OCI-LY7 (cell line): ENCODE data around the gene PHRF1. TPM values are rescaled to one million over a fixed set of nuclear protein-coding genes. Genes with fewer than 3 reads are reported as not detected.

Experiments
- BruUV-seq: library from RNA; stranded (reverse); fragments of 400-500 nt; replicated peaks from 2 replicates; lab custom pipeline; 2021; lab: Mats Ljungman, UMichigan
- CTCF ChIA-PET: fragments of 300-600 bp; sonication (Branson Sonifier 250); formaldehyde crosslinking; loops from one replicate; lab custom pipeline; 2022; ENCODE audit warnings: antibody characterized with exemption; ENCODE audit not compliant: unreplicated experiment; lab: Charles Lee
- POLR2A ChIA-PET: fragments of 300-600 bp; sonication (Branson Sonifier 250); formaldehyde crosslinking; loops from one replicate; lab custom pipeline; 2022; ENCODE audit warnings: antibody characterized with exemption; lab: Charles Lee
- DNase-seq: peaks from one replicate; pipeline ENCODE4 v3.0.0-alpha.2; 2015; ENCODE audit warnings: low spot score
- H2AFZ ChIP-seq: fragments of 200-600 bp; sonication (generic), shearing (Covaris generic); 2 replicates; pipeline ENCODE4 v1.6.1; 2014; ENCODE audit warnings: mild to moderate bottlenecking, antibody characterized with exemption, low read length, moderate library complexity
- H3K27ac ChIP-seq: fragments of 200-600 bp; sonication (generic); 2 replicates; pipeline ENCODE4 v1.5.1; 2014; ENCODE audit warnings: mixed run types, low read depth, mild to moderate bottlenecking, moderate library complexity, low read length, inconsistent platforms; ENCODE audit not compliant: poor library complexity, severe bottlenecking
- H3K36me3 ChIP-seq: fragments of 200-600 bp; sonication (generic); 2 replicates; pipeline ENCODE4 v1.6.1; 2014; ENCODE audit warnings: mild to moderate bottlenecking, antibody characterized with exemption, low read length, moderate library complexity, mixed read lengths; ENCODE audit not compliant: insufficient read depth
- H3K4me1 ChIP-seq: fragments of 200-600 bp; sonication (generic); 2 replicates; pipeline ENCODE4 v1.5.1; 2014; ENCODE audit warnings: mild to moderate bottlenecking, low read length; ENCODE audit not compliant: insufficient read depth, poor library complexity, severe bottlenecking
- H3K4me2 ChIP-seq: fragments of 200-600 bp; sonication (generic); 2 replicates; pipeline ENCODE4 v1.6.1; 2014; ENCODE audit warnings: mild to moderate bottlenecking, low read length
- H3K4me3 ChIP-seq: fragments of 200-600 bp; sonication (generic); 2 replicates; pipeline ENCODE4 v1.5.1; 2014; ENCODE audit warnings: mild to moderate bottlenecking, low read depth, low read length; ENCODE audit not compliant: poor library complexity, severe bottlenecking
- H3K79me2 ChIP-seq: fragments of 200-600 bp; sonication (generic); 2 replicates; pipeline ENCODE4 v1.6.1; 2016; ENCODE audit warnings: low read depth, mild to moderate bottlenecking, low read length, moderate library complexity, mixed read lengths; ENCODE audit not compliant: insufficient read depth
- H3K9me2 ChIP-seq: fragments of 200-600 bp; sonication (generic); 2 replicates; pipeline ENCODE4 v1.6.1; 2016; ENCODE audit warnings: mild to moderate bottlenecking, low read length, mixed read lengths; ENCODE audit not compliant: insufficient read depth
- H3K9me3 ChIP-seq: fragments of 200-600 bp; sonication (generic); 2 replicates; pipeline ENCODE4 v1.6.1; 2014; ENCODE audit warnings: mild to moderate bottlenecking, mixed run types, low read length, mixed read lengths
- H4K20me1 ChIP-seq: fragments of 200-600 bp; sonication (generic); 2 replicates; pipeline ENCODE4 v1.6.1; 2014; ENCODE audit warnings: mild to moderate bottlenecking, antibody characterized with exemption, low read length, moderate library complexity, mixed read lengths; ENCODE audit not compliant: insufficient read depth
- CTCF ChIP-seq: fragments of 200-600 bp; sonication (generic); conservative IDR thresholded peaks from 2 replicates; pipeline ENCODE4 v1.5.1; 2014; ENCODE audit warnings: mild to moderate bottlenecking, antibody characterized with exemption, low read length, moderate library complexity, mixed read lengths
- EZH2phosphoT487 ChIP-seq: fragments of 200-600 bp; sonication (generic); IDR thresholded peaks from 2 replicates; pipeline ENCODE4 v1.6.1; 2018; ENCODE audit warnings: low read depth, borderline replicate concordance, mild to moderate bottlenecking, mixed run types, antibody characterized with exemption, low read length, moderate library complexity, mixed read lengths
- intact Hi-C: fragments of 100-400 bp; cut with micrococcal nuclease; formaldehyde crosslinking; loops from one replicate; pipeline ENCODE4 v1.10.0; 2022; ENCODE audit not compliant: unreplicated experiment
- total RNA-seq, 2 experiments: library from RNA; depleted of rRNA in 1 of 2; stranded (reverse); fragments of >200 nt in 1 of 2; shearing (Covaris generic) in 1 of 2; gene quantifications; 2 replicates each; pipeline ENCODE4 v1.2.3, GENCODE V29; 2014 to 2022

Gene PHRF1
- total RNA-seq, 2 experiments from 2014 or later: 25.6 to 45.4 TPM

- no peak within 1 kb of the TSS for H3K4me3 ChIP-seq
- no peaks in the 10 kb centered on the region for H3K79me2 ChIP-seq
- POLR2A ChIA-PET: interaction anchor here (1.0 kb wide), 1 partner anchor 47 kb away, joined by 3 read pairs; no protein-coding TSS in a partner anchor
- intact Hi-C loops: no loop called here
- H3K4me2 ChIP-seq: no peak within 1 kb of the TSS
- no peaks in the 10 kb centered on the region for H4K20me1 ChIP-seq
- TF ChIP-seq EZH2phosphoT487: no peak
- TF ChIP-seq CTCF: no peak
- no TSS peak for BruUV-seq
- no peaks in the 10 kb centered on the region for H3K9me2 ChIP-seq
- CTCF ChIA-PET: no interaction called here
- DNase-seq: no peak
- H3K9me3 ChIP-seq: no peaks in the 10 kb centered on the region
- H3K4me1 ChIP-seq: no peaks in the 10 kb centered on the region
- H3K27ac ChIP-seq: no peak within 1 kb of the TSS
- no peak within 1 kb of the TSS for H2AFZ ChIP-seq
- H3K36me3 ChIP-seq: no peaks in the 10 kb centered on the region
These were observed 48.7 kb downstream of the PHRF1 start, which contains the start of gene CDHR5 for GRCh38 chr11:624705-625635. TSS of gene CDHR5 (minus strand) at chr11:624955. CDS start at chr11:624902, 53 bp downstream.

- DNase-seq: no peak
- CTCF ChIA-PET: no interaction called here
- TF ChIP-seq CTCF (no peak), EZH2phosphoT487 (no peak)
- POLR2A ChIA-PET: no interaction called here
- BruUV-seq: no TSS peak
- Histone ChIP-seq H3K4me2 (no peak overlapping the region), H3K9me2 (no peaks in the 10 kb centered on the region), H3K79me2 (no peaks in the 10 kb centered on the region), H3K9me3 (no peaks in the 10 kb centered on the region), H3K27ac (no peak overlapping the region), H3K4me3 (no peak overlapping the region), H3K4me1 (no peaks in the 10 kb centered on the region), H4K20me1 (no peaks in the 10 kb centered on the region), H3K36me3 (no peaks in the 10 kb centered on the region), H2AFZ (no peak overlapping the region)
- intact Hi-C loops: no loop called here
These were observed 49.5 kb downstream of the PHRF1 start for GRCh38 chr11:625636-626268.
